ENCODE measurements around the gene KCTD17. TPM values are rescaled to one million over a fixed set of nuclear protein-coding genes. Genes with fewer than 3 reads are reported as not detected.
A peak's percentile ranks its signal among the peaks of the same experiment; 100 is the strongest.

KCTD17 gene
- total RNA-seq, 2 experiments from 2014 or later = 25.7 to 29.7 TPM

DNA sequence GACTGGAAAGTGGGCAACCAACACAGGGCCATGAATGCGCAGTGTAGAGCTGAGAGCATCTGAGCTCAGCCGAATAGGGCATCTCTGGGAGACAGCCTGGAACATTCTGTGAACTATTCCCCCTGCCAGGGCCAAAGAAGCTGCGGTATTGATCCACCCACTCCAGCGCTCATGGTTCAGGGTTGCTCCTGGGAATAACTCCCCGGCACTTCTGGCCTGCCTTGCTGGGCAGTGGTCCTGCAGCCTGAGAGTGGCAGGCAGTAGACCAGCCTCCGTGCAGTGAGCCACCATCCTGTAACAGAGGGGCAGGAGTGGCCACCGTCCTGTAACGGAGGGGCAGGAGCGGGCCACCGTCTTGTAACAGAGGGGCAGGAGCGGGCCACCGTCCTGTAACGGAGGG, 45.8 kb downstream of the KCTD17 start:
- CTCF ChIA-PET = interaction anchor here (0.5 to 1.3 kb wide), 2 partner anchors 9 to 42 kb away, joined by 3 read pairs; no protein-coding TSS in a partner anchor
- POLR2A ChIA-PET = no interaction called here
- Mint-ChIP-seq H3K27ac (no peak overlapping the region), H3K4me1 (peaks cover 24% of the 10 kb centered on the region), H3K27me3 (no peaks in the 10 kb centered on the region), H3K4me3 (no peak overlapping the region), H3K9me3 (no peaks in the 10 kb centered on the region), H3K36me3 (ENCODE audit: low read depth) (no peaks in the 10 kb centered on the region)
- no peak for DNase-seq

DNA sequence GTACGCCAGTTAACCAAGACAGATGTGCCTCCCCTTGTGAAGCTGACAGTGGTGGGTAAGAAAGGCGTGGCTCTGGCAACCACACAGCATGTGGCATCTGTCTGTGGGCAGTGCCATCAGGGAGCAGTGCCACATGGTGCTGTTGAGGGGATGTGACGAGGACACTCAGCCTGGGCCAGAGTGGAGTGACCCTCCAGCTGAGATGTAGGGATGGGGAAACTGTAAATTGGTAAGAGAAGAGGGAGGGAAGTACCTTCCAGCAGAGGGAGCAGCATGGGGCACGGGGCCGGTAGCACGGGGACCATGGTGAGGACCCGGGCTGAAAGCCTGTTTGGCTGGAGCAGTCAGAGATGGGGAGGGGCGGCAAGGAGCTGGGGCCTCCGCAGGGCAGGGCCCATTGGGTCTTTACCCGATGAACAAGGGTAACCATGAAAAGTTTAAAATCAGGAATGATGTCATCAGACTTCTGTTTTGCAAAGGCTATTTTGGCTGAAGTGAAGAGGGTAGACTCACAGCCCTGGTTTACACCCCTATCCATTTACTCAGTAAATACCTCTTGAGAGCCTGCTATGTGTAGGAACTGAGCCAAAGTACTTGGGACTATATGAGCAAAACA, 47.5 kb downstream of the KCTD17 start:
- no peak for DNase-seq

DNA sequence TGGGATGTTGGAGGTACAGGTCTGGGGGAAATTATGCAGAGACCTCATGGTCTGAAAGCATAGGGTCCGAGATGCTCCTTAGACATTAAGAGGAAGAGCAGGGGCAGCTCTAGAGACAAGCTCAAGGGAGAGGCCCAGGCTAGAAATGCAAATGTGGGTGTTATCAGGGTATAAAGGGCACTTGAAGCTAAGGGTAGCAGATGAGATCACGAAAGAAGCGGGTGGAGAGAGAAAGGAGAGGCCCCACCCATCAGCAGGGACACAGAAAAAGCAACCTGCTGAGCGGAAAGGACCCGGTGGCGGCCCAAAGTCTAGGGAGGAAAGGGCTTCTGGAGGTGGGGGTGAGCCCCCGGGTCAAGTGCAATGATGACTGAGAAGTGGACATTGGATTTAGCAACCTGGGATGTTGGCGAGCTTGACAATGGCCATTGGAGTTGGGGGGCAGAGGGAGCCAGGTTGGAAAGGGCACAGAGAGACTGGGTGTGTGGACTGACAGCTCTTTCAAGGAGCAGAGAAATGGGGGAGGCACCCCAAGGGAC, 49.1 kb downstream of the KCTD17 start:
- no peak for DNase-seq
- Mint-ChIP-seq H3K27me3 (peaks cover 5% of the 10 kb centered on the region), H3K36me3 (ENCODE audit: low read depth) (no peaks in the 10 kb centered on the region), H3K4me3 (no peak overlapping the region), H3K27ac (no peak overlapping the region), H3K9me3 (no peaks in the 10 kb centered on the region), H3K4me1 (peaks cover 21% of the 10 kb centered on the region)
- POLR2A ChIA-PET = no interaction called here
- CTCF ChIA-PET = interaction anchor here (0.7 to 3.6 kb wide), 3 partner anchors 12 to 344 kb away, joined by 3 to 11 read pairs (median 3); no protein-coding TSS in a partner anchor

More for the DNA sequence above, 47.5 kb downstream of the KCTD17 start:
- Mint-ChIP-seq H3K4me3 (no peak overlapping the region), H3K27ac (no peak overlapping the region), H3K36me3 (ENCODE audit: low read depth) (no peaks in the 10 kb centered on the region), H3K9me3 (no peaks in the 10 kb centered on the region), H3K4me1 (peaks cover 24% of the 10 kb centered on the region), H3K27me3 (peaks cover 5% of the 10 kb centered on the region)
- CTCF ChIA-PET = interaction anchor here (1.0 to 3.6 kb wide), 5 partner anchors 10 to 23 kb away, joined by 3 to 11 read pairs (median 3); no protein-coding TSS in a partner anchor
- POLR2A ChIA-PET = no interaction called here

DNA sequence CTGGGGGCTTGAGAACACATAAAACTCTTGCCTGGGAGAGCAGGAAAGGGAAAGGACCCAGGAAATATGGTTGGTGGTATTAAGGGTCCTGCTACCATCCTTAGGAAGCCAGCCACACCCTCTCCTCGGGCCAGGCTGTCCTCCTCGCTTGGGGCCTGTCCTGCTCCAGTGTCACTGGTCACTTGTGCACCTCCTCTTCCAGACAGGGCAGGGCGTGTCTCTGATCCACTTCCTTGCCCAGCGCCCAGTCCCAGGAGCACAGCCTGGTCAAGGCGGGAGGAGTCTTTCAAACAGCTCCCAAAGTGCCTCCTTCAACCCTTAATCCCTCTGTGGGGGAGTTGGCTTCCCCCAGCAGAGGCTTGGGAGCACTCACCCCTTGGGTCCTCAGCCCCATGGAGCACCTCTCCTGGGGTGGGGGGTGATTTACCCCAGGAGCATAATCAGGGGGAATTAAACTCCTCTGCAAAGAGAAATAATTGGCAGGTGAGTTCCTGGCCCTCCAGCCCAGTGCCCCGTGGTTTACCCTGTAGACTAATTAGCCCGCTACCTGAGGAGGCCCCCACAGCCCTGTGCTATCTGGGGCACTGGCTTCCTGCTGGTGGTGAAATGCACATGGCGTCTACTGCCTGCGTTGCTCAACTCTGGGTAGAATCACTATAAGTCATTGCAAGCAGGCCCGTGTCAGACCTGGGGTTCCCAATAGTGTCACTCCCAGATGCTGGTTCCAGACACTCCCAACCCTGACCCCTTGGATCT, 49.9 kb downstream of the KCTD17 start:
- POLR2A ChIA-PET = no interaction called here
- CTCF ChIA-PET = interaction anchor here (3.6 kb wide), 1 partner anchor 21 kb away, joined by 11 read pairs; no protein-coding TSS in a partner anchor

DNA sequence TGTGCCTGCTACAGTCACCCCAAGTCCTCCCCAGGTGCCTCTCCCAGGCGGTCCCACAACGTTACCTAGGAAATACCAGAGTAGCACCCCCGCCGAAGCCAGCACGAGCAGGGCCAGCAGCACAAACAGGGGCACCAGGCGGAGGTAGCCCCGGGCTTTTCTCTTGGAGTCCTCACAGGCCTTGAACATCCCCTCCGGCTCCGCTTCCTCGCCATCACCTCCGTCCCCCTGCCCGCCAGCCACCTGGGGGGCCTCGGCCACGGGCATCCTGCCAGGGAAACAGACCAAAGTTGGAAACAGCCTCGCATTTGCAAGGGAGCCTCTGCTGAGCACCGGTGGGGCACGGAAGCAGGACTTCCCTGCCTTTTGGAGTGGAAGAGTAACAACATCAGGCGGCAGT, 51.6 kb downstream of the KCTD17 start:
- ChIA-PET POLR2A (no interaction called here), CTCF (interaction anchor here (3.3 kb wide), 1 partner anchor 19 kb away, joined by 25 read pairs; no protein-coding TSS in a partner anchor)
- Mint-ChIP-seq H3K36me3 (ENCODE audit: low read depth) (no peaks in the 10 kb centered on the region), H3K4me1 (peaks cover 24% of the 10 kb centered on the region), H3K27ac (no peak overlapping the region), H3K9me3 (no peaks in the 10 kb centered on the region), H3K4me3 (no peak overlapping the region), H3K27me3 (peaks cover 5% of the 10 kb centered on the region)
- DNase-seq = no peak

More for the DNA sequence above, 49.9 kb downstream of the KCTD17 start:
- Mint-ChIP-seq H3K4me1 (peaks cover 24% of the 10 kb centered on the region), H3K4me3 (no peak overlapping the region), H3K27me3 (peaks cover 5% of the 10 kb centered on the region), H3K9me3 (no peaks in the 10 kb centered on the region), H3K36me3 (ENCODE audit: low read depth) (no peaks in the 10 kb centered on the region), H3K27ac (no peak overlapping the region)
- DNase-seq = no peak

DNA sequence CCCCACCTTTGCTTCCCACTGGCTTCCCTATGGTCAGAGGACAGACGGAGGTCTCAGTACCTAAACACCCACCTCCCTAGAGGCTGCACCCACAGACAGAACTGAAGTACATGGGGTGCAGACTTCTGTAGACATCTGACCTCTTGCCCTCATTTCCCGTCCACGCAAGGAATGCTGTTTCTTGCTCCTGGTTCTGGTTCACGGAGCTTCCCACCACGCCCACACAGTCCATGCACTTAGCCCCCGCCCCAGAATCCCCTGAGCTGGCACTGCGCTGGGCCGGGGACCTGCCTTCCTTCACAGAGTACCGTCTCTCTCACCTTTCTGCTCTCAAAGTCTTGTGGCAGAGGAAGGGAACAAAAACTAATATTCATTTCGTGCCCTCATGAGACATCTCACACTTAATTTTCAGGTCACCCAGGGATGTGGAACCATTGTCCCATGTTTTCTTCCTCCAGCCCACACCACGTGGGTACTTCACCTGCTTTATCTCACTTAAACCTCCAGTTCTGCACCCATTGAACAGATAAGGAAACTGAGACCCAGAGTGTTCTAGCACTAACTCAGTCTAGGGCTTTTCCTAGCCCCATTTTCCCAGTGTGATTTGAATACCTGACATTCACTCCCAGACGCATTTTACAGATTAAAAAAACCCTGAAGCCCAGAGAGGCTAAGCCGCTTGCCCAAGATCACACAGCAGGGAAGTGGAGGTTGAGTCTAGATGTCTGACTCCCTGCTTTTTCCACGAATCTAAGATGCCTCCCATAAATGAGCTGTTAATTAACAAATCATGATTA, 52.3 kb downstream of the KCTD17 start:
- Mint-ChIP-seq H3K4me3 (no peak overlapping the region), H3K9me3 (no peaks in the 10 kb centered on the region), H3K36me3 (ENCODE audit: low read depth) (no peaks in the 10 kb centered on the region), H3K27me3 (peaks cover 5% of the 10 kb centered on the region), H3K4me1 (peaks cover 20% of the 10 kb centered on the region), H3K27ac (no peak overlapping the region)
- ChIA-PET CTCF (interaction anchor here (0.9 to 3.3 kb wide), 3 partner anchors 13 to 24 kb away, joined by 3 to 25 read pairs (median 3); no protein-coding TSS in a partner anchor), POLR2A (no interaction called here)
- no peak for DNase-seq

DNA sequence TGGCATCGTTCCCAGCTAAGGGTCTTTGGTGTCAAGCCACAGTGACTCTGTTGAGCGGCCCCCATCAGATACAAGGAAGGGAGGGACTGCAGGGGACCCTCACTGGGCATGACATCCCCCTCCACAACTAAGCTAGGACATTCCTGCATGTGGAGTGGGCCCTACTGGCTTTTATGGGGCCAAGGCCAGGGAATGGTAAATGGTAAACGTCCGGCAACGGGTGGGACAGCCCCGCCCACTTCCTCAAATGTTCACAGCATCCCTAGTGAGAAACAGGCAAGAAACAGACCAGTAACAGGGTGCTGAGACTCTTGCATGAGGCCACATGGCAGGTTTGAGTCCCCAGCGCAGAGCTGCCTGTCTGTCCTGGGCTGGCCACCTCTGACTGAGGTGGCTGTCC, 53.6 kb downstream of the KCTD17 start:
- peaks cover 5% of the 10 kb centered on the region for H3K27me3 Mint-ChIP-seq
- peaks cover 12% of the 10 kb centered on the region for H3K4me1 Mint-ChIP-seq
- CTCF ChIA-PET = interaction anchor here (0.6 to 3.3 kb wide), 7 partner anchors 10 to 249 kb away, joined by 3 to 25 read pairs (median 4); no protein-coding TSS in a partner anchor
- no peak overlapping the region for H3K27ac Mint-ChIP-seq
- POLR2A ChIA-PET = interaction anchor here (0.6 kb wide), 1 partner anchor 14 kb away, joined by 3 read pairs; no protein-coding TSS in a partner anchor
- no peaks in the 10 kb centered on the region for H3K36me3 Mint-ChIP-seq (ENCODE audit: low read depth)
- H3K9me3 Mint-ChIP-seq = no peaks in the 10 kb centered on the region
- no peak for DNase-seq
- H3K4me3 Mint-ChIP-seq = no peak overlapping the region

DNA sequence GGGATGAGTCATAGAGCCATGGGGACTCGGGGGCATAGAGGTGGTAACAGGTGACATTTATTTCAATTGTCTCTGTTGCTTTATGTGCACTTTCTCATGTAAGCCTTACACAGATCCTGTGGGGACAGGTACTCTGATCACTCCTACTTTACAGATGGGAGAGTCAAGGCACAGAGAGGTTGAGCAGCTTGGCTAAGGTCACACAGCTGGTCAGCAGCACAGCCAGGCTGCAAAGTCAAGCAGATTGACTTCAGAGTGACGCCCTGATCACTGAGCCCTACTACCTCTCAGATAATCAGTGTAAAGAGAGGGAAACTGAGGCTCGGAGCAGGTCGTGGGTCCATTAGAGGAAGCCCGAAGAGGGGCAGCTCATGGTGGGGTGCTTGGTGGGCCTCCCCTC, 54.4 kb downstream of the KCTD17 start:
- no peak for DNase-seq
- Mint-ChIP-seq H3K9me3 (no peaks in the 10 kb centered on the region), H3K4me3 (no peak overlapping the region), H3K27ac (no peak overlapping the region), H3K4me1 (peaks cover 7% of the 10 kb centered on the region), H3K27me3 (peaks cover 5% of the 10 kb centered on the region), H3K36me3 (ENCODE audit: low read depth) (no peaks in the 10 kb centered on the region)
- ChIA-PET CTCF (interaction anchor here (0.9 to 3.3 kb wide), 4 partner anchors 9 to 250 kb away, joined by 3 to 25 read pairs (median 6); no protein-coding TSS in a partner anchor), POLR2A (interaction anchor here (0.5 to 0.6 kb wide), 2 partner anchors 13 to 82 kb away, joined by 3 to 6 read pairs; no protein-coding TSS in a partner anchor)

DNA sequence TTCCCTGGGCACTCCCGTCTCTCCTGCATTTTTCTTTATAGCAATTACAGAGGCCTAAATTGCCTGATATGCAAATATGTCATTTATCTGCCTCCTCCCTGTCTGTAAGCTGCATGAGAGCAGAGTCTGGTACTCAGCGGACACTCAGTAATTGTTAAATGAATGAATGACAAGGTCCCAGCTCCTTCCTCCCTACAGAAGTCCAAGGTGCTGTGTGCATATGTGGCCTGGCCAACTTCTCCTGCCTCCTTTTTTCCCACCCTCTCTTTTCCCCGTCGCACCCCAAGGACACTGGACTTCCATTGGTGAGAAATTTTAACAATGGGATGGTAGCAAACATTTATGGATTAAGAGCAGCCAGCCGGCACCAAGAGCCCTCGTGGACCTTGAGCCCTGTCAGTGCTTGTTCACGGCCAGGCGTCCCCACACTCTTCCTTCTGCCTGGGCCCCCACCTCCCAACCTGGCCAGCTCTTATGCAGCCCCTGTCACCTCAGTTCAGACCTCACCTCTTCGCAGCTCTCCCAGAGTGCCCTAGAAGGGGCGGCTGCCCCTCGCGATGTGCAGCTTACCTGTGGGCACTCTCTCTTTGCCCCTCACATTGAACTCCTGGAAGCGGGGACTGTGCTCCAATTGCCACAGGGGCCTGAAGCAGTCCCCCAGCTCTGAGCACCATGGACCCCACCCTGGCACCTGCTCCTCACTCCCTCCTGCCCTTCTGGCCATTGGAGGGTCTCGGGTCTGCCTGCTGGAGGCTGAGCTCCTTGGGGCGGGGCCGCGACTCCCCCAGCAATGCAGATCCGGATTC, 56.5 kb downstream of the KCTD17 start:
- ChIA-PET POLR2A (no interaction called here), CTCF (interaction anchor here (1.2 to 2.0 kb wide), 2 partner anchors 12 to 20 kb away, joined by 3 to 11 read pairs; no protein-coding TSS in a partner anchor)
- Mint-ChIP-seq H3K9me3 (no peaks in the 10 kb centered on the region), H3K27me3 (peaks cover 5% of the 10 kb centered on the region), H3K4me3 (no peak overlapping the region), H3K27ac (peak overlapping the region; percentile 2), H3K4me1 (peaks cover 7% of the 10 kb centered on the region), H3K36me3 (ENCODE audit: low read depth) (no peaks in the 10 kb centered on the region)
- DNase-seq = no peak

DNA sequence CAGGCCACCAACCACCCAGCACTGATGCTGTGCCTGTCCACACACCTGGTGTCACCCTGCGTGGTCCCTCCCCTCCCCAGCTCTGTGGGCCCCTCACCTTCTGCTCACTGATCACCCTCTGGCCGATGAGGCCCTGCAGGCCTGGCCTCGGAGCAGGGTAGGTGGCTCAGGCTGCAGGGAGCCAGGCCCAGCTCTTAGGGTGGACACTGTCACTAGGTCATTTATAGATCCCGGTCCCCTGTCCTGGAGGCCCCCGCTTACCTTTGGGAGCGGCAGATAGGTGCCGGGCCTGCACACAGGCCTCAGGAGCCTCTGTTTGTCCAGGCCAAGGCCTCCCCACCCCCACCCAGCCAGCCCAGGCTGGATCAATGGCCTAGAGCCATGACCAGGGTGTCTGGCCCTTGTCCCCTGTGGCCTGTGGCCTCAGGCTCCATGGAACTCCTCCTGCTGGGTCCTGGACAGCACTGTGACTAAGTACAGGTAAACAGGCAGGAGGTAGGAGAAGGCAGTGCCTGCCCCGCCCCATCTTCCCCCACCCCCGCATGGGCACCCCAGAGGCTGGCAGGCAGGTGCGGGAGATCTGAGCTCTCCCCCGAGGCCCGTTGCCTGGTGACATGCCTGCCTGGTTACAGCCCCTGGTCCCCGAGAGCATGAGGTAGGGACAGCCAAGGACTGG, 57.8 kb downstream of the KCTD17 start, which contains the start of gene TMPRSS6:
Gene TMPRSS6, minus strand, starts transcription at position 472 of the 676 bp plus-strand sequence. CDS start 6,296 bp downstream, outside the sequence.
- ChIA-PET CTCF (interaction anchor here (0.6 to 2.0 kb wide), 4 partner anchors 10 to 352 kb away, joined by 3 to 11 read pairs (median 3); no protein-coding TSS in a partner anchor), POLR2A (no interaction called here)
- H3K4me1 Mint-ChIP-seq = peaks cover 7% of the 10 kb centered on the region
- no peak for DNase-seq
- no peak within 1 kb of the TSS for H3K4me3 Mint-ChIP-seq
- H3K36me3 Mint-ChIP-seq (ENCODE audit: low read depth) = no peaks in the 10 kb centered on the region
- no peaks in the 10 kb centered on the region for H3K9me3 Mint-ChIP-seq
- no peaks in the 10 kb centered on the region for H3K27me3 Mint-ChIP-seq
- H3K27ac Mint-ChIP-seq = no peak within 1 kb of the TSS

DNA sequence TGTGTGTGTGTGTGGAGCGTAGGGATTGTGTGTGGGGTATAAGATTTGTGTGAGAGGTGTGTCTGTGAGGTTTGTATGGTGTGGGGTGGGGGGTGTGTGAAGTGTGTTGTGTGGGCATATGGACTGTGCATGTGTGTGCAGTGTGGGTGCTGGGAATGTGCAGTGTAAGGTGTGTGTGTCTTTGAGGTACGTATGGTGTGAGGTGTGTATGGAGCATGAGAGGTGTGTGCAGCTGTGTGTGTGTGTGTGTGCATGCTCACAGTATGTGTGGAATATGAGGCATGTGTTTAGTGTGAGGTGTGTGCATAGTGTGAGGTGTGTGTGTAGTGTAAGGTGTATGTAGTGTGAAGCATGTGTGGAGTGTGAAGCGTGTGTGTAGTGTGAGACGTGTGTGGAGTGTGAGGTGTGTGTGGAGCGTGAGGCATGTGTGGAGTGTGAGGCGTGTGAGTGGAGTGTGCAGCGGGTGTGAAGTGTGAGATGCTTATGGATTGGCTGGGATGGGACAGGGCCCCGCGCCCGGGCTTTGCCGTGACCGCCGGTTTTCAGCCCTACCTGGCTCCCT, 59.7 kb downstream of the KCTD17 start:
- POLR2A ChIA-PET = no interaction called here
- H3K4me1 Mint-ChIP-seq = peaks cover 16% of the 10 kb centered on the region
- DNase-seq = no peak
- peak overlapping the region; percentile 27 for H3K27ac Mint-ChIP-seq
- no peaks in the 10 kb centered on the region for H3K27me3 Mint-ChIP-seq
- CTCF ChIA-PET = no interaction called here
- no peak overlapping the region for H3K4me3 Mint-ChIP-seq
- H3K9me3 Mint-ChIP-seq = no peaks in the 10 kb centered on the region
- peaks cover 3% of the 10 kb centered on the region for H3K36me3 Mint-ChIP-seq (ENCODE audit: low read depth)

All from activated CD4-positive, alpha-beta T cell treated with anti-CD3 and anti-CD28 coated beads, Interleukin-2, amount 10 ng/mL, durations not matched to agents 7 days and 5 days (primary cell).